ENCODE results near the gene GRK1. TPM values are rescaled to one million over a fixed set of nuclear protein-coding genes. Genes with fewer than 3 reads are reported as not detected.
A peak's percentile ranks its signal among the peaks of the same experiment; 100 is the strongest.

GRK1 gene
- total and polyA plus RNA-seq, 8 donors: 0.02 to 0.04 TPM; not detected in 6

DNA sequence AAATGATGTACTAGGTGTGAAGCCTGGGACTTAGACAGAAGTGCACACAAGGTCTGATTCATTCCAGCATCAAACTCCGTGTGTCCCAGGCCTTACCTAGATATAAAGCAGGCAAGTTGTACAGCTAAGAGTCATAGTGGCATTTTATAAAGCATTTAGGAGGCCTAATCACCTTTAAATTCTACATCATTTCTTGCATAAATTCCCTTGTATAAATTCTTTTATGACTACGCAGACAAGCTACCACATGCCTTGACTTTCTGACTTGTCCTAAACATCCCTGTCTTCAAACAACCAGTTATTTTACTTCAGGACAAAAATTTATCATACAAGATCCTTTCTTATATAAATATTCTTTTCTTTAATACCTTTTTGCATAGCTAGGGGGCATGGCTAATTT is 114.6 kb downstream of the GRK1 start:
- 83 to 89% methylated on average over 2 of the region's 2 CpGs for WGBS, 2 donors
- no peaks in the 10 kb centered on the region for H3K36me3 ChIP-seq
- H3K27ac ChIP-seq: no peak overlapping the region
- no peaks in the 10 kb centered on the region for H3K4me1 ChIP-seq
- no peak for FAIRE-seq
- H3K9me3 ChIP-seq: no peaks in the 10 kb centered on the region
- TF ChIP-seq, protein P1, sequence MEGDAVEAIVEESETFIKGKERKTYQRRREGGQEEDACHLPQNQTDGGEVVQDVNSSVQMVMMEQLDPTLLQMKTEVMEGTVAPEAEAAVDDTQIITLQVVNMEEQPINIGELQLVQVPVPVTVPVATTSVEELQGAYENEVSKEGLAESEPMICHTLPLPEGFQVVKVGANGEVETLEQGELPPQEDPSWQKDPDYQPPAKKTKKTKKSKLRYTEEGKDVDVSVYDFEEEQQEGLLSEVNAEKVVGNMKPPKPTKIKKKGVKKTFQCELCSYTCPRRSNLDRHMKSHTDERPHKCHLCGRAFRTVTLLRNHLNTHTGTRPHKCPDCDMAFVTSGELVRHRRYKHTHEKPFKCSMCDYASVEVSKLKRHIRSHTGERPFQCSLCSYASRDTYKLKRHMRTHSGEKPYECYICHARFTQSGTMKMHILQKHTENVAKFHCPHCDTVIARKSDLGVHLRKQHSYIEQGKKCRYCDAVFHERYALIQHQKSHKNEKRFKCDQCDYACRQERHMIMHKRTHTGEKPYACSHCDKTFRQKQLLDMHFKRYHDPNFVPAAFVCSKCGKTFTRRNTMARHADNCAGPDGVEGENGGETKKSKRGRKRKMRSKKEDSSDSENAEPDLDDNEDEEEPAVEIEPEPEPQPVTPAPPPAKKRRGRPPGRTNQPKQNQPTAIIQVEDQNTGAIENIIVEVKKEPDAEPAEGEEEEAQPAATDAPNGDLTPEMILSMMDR (IDR thresholded peaks at IDR 0.05): no peak
- DNase-seq: no peak
- ATAC-seq: no peak
- H3K27me3 ChIP-seq: peaks cover 0 to 3% (median 0%) of the 10 kb centered on the region in 4 donors
- no peak overlapping the region for H3K4me3 ChIP-seq
- intact Hi-C loops (cut with DNase I): no loop called here

DNA sequence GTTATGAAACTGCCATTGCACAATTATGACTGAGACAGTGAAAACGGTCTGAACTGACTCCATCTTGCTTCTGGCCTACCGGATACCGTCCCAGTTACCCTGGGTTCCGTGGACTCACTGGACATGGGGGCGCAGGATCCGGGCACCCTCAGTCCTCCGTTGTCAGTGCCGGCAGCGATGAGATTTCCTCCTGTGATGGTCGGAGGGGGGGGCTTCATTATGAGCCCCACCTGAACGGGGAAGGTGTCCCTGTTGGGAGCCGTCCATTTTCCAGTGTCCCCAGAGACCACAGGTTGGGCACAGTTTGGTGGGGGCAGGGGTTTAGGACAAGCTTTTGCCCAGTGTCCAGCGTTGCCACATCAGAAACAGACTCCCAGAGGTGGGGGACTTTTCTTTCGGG is 115.5 kb downstream of the GRK1 start:
- no peaks in the 10 kb centered on the region for H3K9me3 ChIP-seq
- H3K27ac ChIP-seq: no peak overlapping the region
- H3K4me1 ChIP-seq: no peaks in the 10 kb centered on the region
- no peak for FAIRE-seq
- no peak for ATAC-seq
- H3K4me3 ChIP-seq: no peak overlapping the region
- intact Hi-C loops (cut with DNase I): no loop called here
- H3K27me3 ChIP-seq: no peaks in the 10 kb centered on the region
- WGBS, 2 donors: 81% methylated on average over 14 of the region's 14 CpGs
- DNase-seq: no peak
- TF ChIP-seq, protein P1 (IDR thresholded peaks at IDR 0.05): no peak
- no peaks in the 10 kb centered on the region for H3K36me3 ChIP-seq

DNA sequence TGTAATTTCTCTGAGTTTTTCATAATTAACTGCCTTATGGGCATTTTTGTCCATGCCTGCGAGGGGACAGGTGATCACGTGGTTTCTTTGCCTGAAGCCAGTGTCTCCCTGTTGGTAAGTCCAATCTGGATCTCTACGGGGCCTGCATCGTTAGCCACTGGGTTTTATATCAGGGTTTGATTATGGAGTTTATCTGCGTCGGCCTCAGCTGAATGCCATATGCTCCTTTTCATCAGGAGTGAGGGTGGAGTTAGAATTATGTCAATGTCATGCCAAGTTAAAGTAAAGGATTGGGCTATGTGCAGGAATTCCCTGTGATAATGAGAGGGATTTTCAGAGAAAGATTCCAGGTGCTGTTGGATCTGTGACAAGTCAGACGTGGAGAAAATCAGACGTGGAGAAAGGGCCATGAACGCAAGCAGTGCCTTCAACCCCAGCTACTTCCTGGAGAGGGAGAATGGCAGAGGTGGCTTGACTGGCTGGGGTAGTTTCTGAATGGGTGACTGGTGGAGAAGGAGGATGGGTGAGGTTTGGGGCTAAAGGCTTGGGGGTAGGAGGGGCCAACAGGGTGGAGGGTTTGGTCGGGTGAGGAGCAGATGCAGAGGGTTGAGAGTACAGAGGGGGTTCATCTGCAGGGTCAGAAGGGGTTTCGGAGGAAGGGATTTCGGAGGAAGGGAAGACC is 116.3 kb downstream of the GRK1 start:
- 47 to 57% methylated on average over 12 of the region's 12 CpGs for WGBS, 2 donors

DNA sequence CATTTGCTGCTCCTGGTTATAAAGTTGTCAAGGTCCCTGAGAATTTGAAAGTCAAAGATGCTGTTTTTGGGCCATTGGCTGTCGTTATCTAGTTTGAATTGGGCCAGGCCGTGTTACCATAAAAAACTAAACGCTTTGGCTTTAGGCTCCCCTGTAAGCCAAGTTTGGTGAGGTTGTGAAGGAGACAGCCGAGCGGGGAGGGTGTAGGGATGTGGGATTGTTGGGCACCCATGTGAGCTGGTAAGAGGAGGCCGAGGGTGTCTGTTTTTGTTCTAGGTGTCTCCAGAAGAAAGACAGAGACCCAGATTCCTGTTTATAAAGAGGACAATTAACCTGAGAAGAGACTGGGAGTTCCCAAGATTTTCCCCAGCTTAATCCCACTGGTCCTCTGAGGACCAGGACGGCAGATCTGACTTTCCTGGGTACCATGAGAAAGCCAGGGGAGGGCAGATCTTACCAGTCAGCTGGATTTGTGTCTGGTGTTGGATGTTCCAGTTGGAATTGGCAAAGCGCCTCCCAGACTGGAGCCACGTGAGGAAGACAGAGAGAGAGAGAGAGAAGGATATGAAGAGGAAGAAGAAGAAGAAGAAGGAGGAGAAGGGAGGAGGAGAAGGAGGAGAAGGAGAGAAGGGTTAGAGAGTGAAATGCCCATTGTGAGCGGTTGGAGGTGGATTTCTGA is 117.1 kb downstream of the GRK1 start:
- 84 to 85% methylated on average over 10 of the region's 10 CpGs for WGBS, 2 donors
- peak in 1 of 6 donors; percentile 2 for DNase-seq
- H3K36me3 ChIP-seq: no peaks in the 10 kb centered on the region

More for the DNA sequence above, 116.3 kb downstream of the GRK1 start:
- intact Hi-C loops (cut with DNase I): no loop called here
- peak in 1 of 6 donors; percentile 6 for DNase-seq
- Histone ChIP-seq H3K9me3 (no peaks in the 10 kb centered on the region), H3K27ac (no peak overlapping the region), H3K36me3 (no peaks in the 10 kb centered on the region), H3K4me1 (no peaks in the 10 kb centered on the region), H3K27me3 (no peaks in the 10 kb centered on the region), H3K4me3 (no peak overlapping the region)
- ATAC-seq: peak; percentile 25 to 58 (median 48)
- no peak for FAIRE-seq
- TF ChIP-seq, protein P1 (IDR thresholded peaks at IDR 0.05): no peak

More for the DNA sequence above, 117.1 kb downstream of the GRK1 start:
- no peak overlapping the region for H3K27ac ChIP-seq
- no peak overlapping the region for H3K4me3 ChIP-seq
- no peaks in the 10 kb centered on the region for H3K4me1 ChIP-seq
- TF ChIP-seq, protein P1 (IDR thresholded peaks at IDR 0.05): no peak
- H3K9me3 ChIP-seq: no peaks in the 10 kb centered on the region
- H3K27me3 ChIP-seq: no peaks in the 10 kb centered on the region
- ATAC-seq (no peak), FAIRE-seq (no peak)
- intact Hi-C loops (cut with DNase I): no loop called here

Measured in pancreas (tissue), 10 donors.